HG03097 (cell line): ENCODE results near the gene LUZP2.

Experiments
- ATAC-seq: cut with Tn5 transposase; IDR thresholded peaks from one replicate; pipeline ENCODE4 v1.9.1; 2021; ENCODE audit not compliant: unreplicated experiment, low FRiP score

Gene LUZP2

GRCh38 chr11:24705474-24705873 is 208.6 kb downstream of the LUZP2 start:
- no peak for ATAC-seq

- no peak for ATAC-seq
These were observed 211.8 kb downstream of the LUZP2 start for GRCh38 chr11:24708616-24709015.

DNA sequence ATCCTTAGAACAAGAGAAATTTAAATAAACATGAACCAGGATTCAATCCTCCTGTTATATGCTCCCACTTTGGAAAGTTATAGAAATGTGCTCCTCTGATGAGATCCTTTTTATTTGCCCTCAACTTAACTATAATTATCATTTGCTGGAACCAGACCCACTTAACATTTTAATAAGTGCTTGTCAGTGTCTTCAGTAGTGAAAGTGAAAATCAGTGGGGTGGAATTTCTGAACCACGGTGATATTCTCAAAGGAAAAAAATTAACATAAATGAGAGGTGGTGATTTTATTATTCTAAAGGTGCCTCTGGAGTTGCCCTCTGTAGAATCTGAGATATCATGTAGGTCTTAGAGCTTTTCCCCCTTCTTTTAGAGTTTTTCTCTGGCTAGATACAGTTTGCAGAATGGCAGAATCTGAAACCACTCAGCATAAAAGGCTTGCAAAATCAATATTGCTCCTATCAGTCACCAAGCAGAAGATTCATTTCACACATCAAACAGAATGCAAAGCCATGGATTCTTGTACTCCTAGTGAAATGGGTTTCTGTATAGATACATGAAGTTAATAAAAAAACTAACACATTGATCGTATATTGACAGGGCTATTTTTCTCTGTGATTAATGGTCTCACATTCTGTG is 213.2 kb downstream of the LUZP2 start:
- no peak for ATAC-seq

- no peak for ATAC-seq
These were observed 217.7 kb downstream of the LUZP2 start for GRCh38 chr11:24714601-24715000.

GRCh38 chr11:24716403-24716802 is 219.6 kb downstream of the LUZP2 start:
- no peak for ATAC-seq

DNA sequence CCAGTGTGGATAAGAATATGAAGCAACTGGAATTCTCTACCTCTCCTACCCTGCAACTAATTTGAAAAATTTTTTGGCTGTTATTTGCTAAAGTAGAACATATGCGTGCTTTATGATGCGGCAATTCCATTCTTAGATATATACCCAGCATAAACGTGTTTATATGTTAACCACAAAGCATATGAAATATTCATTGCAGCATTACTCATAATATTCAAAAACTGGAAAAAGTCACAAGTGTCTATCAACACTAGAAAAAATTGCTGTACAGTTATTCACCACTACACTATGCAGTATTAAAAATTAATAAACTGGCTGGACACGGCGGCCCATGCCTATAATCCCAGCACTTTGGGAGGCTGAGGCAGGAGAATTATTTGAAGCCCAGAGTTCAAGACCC is 226.4 kb downstream of the LUZP2 start:
- ATAC-seq = no peak

DNA sequence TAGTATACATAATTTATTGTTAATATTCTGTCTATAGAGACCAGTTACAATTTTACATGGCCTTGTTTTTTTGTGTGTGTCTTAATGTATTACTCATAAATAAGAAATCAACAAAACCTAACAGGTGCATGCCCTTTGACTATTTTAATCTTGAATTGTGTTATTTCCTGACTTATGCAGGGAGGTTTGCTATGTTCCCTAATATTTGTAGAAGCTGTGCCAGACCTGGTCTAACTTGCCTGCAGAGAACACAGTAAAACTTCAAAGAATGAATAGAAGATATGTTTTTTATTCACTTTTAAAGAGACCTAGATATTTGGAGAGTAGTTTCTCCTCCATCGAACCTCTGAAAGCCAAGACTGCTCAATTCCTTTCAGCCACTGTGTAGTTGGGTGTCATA is 234.7 kb downstream of the LUZP2 start:
- no peak for ATAC-seq

DNA sequence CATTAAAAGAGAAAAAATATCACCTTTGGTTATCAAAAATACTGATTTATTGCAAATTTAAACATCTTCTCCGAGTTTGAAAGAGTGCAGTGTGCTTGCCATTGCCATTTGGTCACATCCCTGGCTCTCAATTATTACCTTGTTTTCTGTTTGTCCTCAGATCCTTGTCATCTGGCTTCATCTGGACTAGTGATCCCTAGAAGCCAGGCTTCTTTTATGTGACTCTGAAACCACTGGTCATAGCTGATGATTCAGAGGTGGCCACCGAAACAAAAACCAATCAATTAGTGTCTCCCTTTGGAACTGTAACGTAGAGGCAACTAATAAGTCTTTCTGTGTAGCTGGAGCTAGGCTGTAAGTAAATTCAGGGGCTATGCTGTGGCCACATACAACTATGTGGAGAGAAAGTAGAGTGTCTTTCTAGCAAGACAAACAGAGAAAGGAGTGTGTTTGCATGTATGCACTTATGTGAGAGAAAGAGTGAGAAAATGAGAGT is 237.9 kb downstream of the LUZP2 start:
- ATAC-seq = no peak

DNA sequence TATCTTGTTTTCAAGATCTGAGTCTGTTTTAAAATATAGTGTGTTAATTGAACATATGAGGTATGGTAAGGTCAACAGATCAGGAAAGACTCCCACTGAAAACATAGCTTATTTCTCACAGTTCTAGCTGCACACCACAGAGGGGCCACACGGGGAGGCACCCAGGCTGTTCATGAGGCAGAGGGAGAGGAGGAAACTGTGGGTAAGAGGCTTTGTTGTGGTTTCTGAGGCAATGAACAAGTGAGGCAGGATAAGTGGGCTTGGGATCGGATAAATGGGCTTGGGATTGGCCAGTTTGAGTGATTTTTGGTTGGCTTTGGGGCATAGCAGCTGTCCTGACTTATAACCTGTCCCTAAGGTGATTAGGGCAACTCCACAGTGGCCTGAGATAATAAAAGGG is 242.1 kb downstream of the LUZP2 start:
- no peak for ATAC-seq

DNA sequence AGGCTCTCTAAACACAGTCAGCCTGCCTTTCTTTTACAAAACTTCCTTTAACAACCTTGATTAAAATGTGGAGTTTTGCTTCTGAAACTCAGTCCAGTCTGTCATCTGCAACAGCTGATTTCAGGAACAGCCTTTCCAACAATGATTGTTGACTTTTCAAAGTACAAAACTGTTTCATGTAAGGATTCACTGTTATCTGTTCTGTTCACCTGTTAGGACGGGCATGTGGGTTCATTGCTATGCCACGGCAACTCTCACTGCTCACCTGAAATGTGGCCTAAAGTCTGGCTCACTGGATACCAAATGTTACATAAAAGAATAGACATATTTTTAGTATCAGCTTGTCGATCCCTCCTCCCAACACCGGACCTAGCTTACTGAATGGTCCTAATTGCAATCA is 242.8 kb downstream of the LUZP2 start:
- no peak for ATAC-seq

DNA sequence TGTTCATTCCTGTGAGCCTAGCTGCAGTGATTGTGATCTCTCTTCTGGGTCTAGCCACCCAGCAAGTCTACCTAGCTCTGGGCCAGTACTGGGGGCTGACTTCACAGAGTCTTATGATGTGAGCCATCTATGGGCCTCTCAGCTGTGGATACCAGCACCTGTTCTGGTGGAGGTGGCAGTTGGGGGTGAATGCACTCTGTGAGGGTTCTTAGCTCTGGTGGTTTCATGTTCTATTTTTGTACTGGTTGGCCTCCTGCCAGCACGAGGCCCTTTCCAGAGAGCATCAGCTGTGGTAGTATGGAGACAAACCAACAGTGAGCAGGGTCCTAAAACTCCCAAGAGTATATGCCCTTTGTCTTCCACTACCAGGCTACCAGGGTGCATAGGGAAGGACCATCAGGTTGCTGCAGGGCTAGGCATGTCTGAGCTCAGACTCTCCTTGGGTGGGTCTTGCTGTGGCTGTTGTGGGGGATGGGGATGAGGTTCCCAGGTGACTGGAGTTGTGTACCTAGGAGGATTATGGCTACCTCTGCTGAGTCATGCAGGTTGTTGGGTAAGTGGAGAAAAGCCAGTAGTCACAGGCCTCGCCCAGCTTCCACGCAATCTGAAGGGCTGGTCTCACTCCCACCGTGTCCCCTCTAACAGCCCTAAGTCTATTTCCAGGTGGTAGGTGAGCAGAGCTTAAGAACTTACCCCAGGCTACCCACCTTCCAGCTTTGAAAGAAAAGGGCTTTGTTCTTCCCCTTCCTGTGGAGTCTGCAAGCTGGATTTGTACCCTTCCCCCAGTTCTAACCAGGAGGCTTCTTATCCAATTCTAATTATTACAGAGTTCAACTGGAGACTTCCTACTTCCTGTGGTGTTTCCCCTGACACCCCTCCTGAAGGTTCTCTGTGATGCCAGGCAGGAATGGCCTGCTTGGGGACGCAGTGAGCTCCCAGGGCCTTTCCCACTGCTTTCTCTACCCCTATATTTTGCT is 250.7 kb downstream of the LUZP2 start:
- no peak for ATAC-seq

DNA sequence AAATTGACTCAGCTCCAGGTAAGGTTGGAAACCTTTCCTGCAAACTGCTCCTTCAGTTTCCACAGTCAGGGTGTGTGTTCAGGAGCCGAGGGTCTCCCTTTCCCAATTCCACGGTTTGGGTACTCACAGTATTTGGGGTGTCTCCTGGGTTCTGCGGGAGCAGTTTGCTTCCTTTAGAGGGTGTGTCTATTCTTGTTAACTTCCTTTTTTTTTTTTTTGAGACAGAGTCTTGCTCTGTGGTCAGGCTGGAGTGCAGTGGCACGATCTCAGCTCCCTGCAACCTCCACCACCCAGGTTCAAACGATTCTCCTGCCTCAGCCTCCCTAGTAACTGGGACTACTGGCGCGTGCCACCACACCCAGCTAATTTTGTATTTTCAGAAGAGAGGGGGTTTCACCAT is 251.4 kb downstream of the LUZP2 start:
- no peak for ATAC-seq

- ATAC-seq = no peak
These were observed 257.6 kb downstream of the LUZP2 start for GRCh38 chr11:24754406-24754805.

DNA sequence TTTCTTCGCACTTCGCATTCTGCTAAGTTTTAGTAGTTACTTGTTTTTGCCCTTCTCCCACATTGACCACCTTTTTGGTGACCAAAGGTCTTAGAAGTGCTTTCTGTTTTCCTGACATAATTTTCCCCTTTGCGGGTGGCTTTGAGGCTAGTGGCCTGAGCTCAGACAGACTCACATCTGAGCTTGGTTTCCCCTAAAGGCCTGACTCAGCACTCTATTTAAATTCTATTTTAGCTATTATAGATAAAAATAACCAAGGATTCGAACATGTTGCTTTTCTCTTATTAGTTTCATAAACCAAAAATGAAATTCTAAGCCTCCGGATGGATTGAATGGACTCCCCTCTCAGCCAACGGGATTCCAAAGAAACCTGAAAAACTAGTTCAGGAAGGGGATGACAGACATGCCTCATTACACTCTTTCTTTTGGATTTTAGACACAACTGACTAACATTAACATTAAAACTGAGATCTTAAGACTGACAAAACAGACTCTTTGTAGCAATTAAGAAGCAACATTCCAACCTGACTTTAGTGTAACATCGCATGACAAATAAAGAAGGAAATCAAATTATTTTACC is 258.5 kb downstream of the LUZP2 start:
- no peak for ATAC-seq

- ATAC-seq = no peak
These were observed 262.9 kb downstream of the LUZP2 start for GRCh38 chr11:24759742-24760141.

GRCh38 chr11:24760681-24761080 is 263.8 kb downstream of the LUZP2 start:
- no peak for ATAC-seq

DNA sequence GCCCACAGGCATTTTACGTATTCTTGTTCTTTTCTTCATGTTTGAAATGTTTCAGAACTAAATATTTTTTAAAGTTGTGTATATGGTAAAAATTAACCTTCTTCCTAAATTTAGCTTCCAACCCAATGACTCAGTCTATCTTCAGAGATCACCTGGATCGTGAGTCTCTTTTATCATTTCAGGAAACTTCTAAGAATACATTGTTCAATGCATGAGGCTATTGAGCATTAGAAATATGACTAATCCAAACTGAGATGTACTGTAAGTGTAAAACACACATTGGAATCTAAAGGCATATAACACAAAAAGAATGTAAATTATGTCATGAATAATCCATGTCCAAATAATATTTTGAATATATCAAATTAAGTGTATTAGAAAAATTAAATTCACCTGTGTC is 265.2 kb downstream of the LUZP2 start:
- no peak for ATAC-seq

DNA sequence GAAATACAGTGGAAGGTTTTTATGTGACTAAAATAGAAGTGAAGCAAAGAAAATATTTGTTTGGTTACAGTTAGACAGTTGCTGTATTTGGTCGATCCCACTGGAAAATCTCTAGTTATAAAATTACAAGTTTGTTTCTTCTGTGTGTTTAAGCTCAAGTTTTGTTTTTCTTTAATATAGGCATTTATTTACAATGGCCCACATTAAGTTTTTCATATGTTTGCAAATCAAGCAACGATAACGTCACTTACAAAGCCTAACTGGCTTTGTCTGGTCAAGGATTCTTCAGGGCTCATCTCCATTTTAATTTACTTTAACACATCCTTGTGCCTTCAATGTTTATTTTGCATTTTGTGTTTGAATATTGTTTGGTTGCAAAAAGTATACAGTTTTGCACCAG is 270.6 kb downstream of the LUZP2 start:
- no peak for ATAC-seq

DNA sequence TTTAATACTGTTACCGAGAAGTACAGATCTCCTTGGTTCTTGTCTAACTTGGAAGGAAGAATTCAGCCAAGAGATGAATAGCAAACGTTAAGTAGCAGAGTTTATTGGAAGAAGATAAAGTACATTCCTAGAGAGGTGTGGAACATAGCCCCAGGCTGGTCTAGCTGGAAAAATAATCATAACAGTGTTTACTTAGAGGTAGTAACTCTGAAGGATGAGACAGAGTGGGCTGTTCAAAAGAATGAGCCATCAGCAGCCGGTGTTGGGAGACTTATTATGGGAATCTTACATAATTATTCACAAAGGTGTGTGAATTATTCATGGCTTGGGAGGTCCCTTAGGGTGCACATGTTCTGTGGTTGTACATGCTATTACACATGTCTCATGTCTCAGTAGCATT is 276.5 kb downstream of the LUZP2 start:
- no peak for ATAC-seq

- no peak for ATAC-seq
These were observed 282.9 kb downstream of the LUZP2 start for GRCh38 chr11:24779791-24780190.

GRCh38 chr11:24781288-24781687 is 284.4 kb downstream of the LUZP2 start:
- no peak for ATAC-seq
